ENCODE results near the gene SH3BP4.

Gene SH3BP4

DNA sequence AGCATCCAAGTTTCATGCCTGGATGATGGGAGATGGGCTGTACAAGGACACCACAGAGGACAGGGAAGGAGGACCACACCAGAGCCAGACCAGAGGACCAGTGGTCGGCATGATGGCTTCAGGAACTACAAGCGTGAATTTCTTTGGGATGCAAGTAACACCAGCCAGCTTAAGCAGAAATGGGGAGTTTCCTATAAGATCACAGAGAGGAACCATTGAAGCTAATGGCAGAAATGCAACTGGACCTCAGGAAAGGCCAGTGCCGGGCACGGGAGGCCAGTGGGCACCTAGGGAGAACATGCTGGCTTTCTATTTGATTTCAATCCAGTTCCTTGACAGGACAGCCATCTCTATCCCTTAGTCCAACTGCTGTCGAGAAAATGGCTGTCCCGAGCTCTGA lies 145.4 kb downstream of the SH3BP4 start:
- DNase-seq: no peak

GRCh38 chr2:235098269-235098668 lies 146.5 kb downstream of the SH3BP4 start:
- DNase-seq: no peak

DNA sequence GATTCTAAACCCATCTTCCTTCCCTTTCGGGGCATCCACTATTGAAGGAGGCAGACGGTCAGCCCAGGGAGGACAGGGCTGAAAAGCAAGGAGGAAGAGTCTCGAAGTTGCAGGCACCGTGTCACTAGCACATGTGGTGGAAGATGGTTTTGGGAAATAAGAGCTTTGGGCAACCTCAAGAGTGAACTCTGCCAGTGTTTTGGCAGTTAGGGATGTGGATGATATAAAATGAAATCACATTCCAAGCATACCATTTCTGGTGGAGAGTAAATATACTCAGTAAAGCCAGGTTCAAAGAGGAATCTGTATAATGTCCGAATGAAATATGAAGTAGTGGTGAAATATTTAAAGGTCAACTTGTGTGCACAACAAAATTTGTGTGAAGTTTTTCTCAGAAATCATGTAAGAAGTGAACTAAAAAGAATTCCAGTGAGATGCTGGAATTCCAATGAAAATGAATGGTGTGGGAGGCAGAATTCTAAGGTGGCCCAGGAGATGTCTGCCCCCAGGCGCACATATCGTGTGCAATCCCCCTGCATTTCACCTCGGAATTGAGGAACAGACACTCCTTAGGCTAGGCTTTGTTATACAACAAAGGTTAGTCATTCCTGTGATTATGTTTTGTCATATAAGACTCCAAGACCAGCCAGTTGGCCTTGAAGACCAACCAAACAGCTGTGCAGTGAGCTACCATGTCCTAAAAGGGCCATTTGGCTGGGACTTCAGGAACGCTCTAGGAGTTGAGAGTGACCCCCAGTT lies 147.1 kb downstream of the SH3BP4 start:
- DNase-seq: no peak

- DNase-seq: no peak
Observed at GRCh38 chr2:235102896-235103295, 151.1 kb downstream of the SH3BP4 start.
